GM23338 (cell line): ENCODE results near the gene PAEP. TPM values are rescaled to one million over a fixed set of nuclear protein-coding genes. Genes with fewer than 3 reads are reported as not detected.

Experiments
- ATAC-seq: fragments of 200-7000 bp; cut with Tn5 transposase; 3 replicates; pipeline ENCODE4 v1.9.1; 2020
- DNase-seq: peaks from one replicate; pipeline ENCODE4 v3.0.0-alpha.2; 2015; ENCODE audit warnings: low spot score
- H2AFZ ChIP-seq: fragments of 200-600 bp; sonication (generic); 2 replicates; pipeline ENCODE4 v1.8.0; 2016; ENCODE audit warnings: antibody characterized with exemption, mild to moderate bottlenecking, moderate library complexity
- H3F3A ChIP-seq: fragments of 200-600 bp; sonication (generic); replicated peaks from 2 replicates; pipeline ENCODE4 v1.8.0; 2017; ENCODE audit warnings: antibody characterized with exemption, mixed run types, low read depth
- H3K27ac ChIP-seq: fragments of 200-600 bp; sonication (generic); 2 replicates; pipeline ENCODE4 v1.6.1; 2016; ENCODE audit warnings: low read depth
- H3K27me3 ChIP-seq: fragments of 200-600 bp; sonication (generic); 2 replicates; pipeline ENCODE4 v1.8.0; 2016; ENCODE audit warnings: mild to moderate bottlenecking, mixed run types, moderate library complexity; ENCODE audit not compliant: insufficient read depth
- H3K36me3 ChIP-seq: fragments of 200-600 bp; sonication (generic); 2 replicates; pipeline ENCODE4 v1.8.0; 2016; ENCODE audit warnings: mild to moderate bottlenecking; ENCODE audit not compliant: insufficient read depth
- H3K4me1 ChIP-seq: fragments of 200-600 bp; sonication (generic); 2 replicates; pipeline ENCODE4 v1.8.0; 2016; ENCODE audit warnings: mild to moderate bottlenecking, moderate library complexity; ENCODE audit not compliant: insufficient read depth
- H3K4me2 ChIP-seq: fragments of 200-600 bp; sonication (generic); 2 replicates; pipeline ENCODE4 v1.7.1; 2017; ENCODE audit warnings: mixed run types
- H3K4me3 ChIP-seq: fragments of 200-600 bp; sonication (generic); 2 replicates; pipeline ENCODE4 v1.6.1; 2016; ENCODE audit warnings: mixed run types
- H3K79me2 ChIP-seq: fragments of 200-600 bp; sonication (generic); replicated peaks from 2 replicates; pipeline ENCODE4 v1.8.0; 2017; ENCODE audit warnings: mild to moderate bottlenecking; ENCODE audit not compliant: insufficient read depth
- H3K9me2 ChIP-seq: fragments of 200-600 bp; sonication (generic); 2 replicates; pipeline ENCODE4 v1.8.0; 2017; ENCODE audit not compliant: insufficient read depth
- H4K20me1 ChIP-seq: fragments of 200-600 bp; sonication (generic); replicated peaks from 2 replicates; pipeline ENCODE4 v1.8.0; 2017; ENCODE audit warnings: mild to moderate bottlenecking; ENCODE audit not compliant: insufficient read depth
- H3K27ac Mint-ChIP-seq: 2 replicates; pipeline ENCODE4 v1.8.0; 2020; ENCODE audit warnings: inconsistent platforms, mild to moderate bottlenecking, moderate library complexity, mixed read lengths
- H3K27me3 Mint-ChIP-seq: 3 replicates; pipeline ENCODE4 v1.8.0; 2022; ENCODE audit warnings: low read depth, mild to moderate bottlenecking, moderate library complexity, mixed read lengths, inconsistent platforms; ENCODE audit not compliant: insufficient read depth, poor library complexity
- H3K36me3 Mint-ChIP-seq: 3 replicates; pipeline ENCODE4 v1.8.0; 2021; ENCODE audit warnings: low read depth, mild to moderate bottlenecking, inconsistent platforms, moderate library complexity, mixed read lengths
- H3K4me1 Mint-ChIP-seq: 3 replicates; pipeline ENCODE4 v1.8.0; 2020; ENCODE audit warnings: mild to moderate bottlenecking, inconsistent platforms, mixed read lengths
- H3K4me3 Mint-ChIP-seq: 3 replicates; pipeline ENCODE4 v1.8.0; 2021; ENCODE audit warnings: moderate library complexity, mild to moderate bottlenecking, inconsistent platforms, mixed read lengths
- H3K9me3 Mint-ChIP-seq: 3 replicates; pipeline ENCODE4 v1.8.0; 2020; ENCODE audit warnings: moderate library complexity, mild to moderate bottlenecking, inconsistent platforms, mixed read lengths
- CREB1 ChIP-seq: fragments of 250-450 bp; sonication (Bioruptor Pico); IDR thresholded peaks from 2 replicates; pipeline ENCODE4 v1.5.0; 2020; ENCODE audit warnings: low read depth, mild to moderate bottlenecking, moderate library complexity
- EZH2 ChIP-seq: fragments of 200-600 bp; sonication (generic); IDR thresholded peaks from one replicate; pipeline ENCODE4 v1.8.0; 2017; ENCODE audit warnings: antibody characterized with exemption, mild to moderate bottlenecking, low read depth; ENCODE audit not compliant: unreplicated experiment
- EZH2phosphoT487 ChIP-seq: fragments of 200-600 bp; sonication (generic); IDR thresholded peaks from one replicate; pipeline ENCODE4 v1.8.1; 2018; ENCODE audit warnings: antibody characterized with exemption; ENCODE audit not compliant: unreplicated experiment
- JUNB ChIP-seq: IDR thresholded peaks from one replicate; pipeline ENCODE4 v1.6.1; 2016; ENCODE audit warnings: antibody characterized with exemption; ENCODE audit not compliant: unreplicated experiment
- NANOG ChIP-seq: IDR thresholded peaks from 2 replicates; pipeline ENCODE4 v1.6.1; 2016; ENCODE audit warnings: antibody characterized with exemption, borderline replicate concordance
- POLR2AphosphoS5 ChIP-seq: IDR thresholded peaks from 2 replicates; pipeline ENCODE4 v1.6.1; 2016; ENCODE audit warnings: antibody characterized with exemption, low read depth
- STAT1 ChIP-seq: IDR thresholded peaks from one replicate; pipeline ENCODE4 v1.6.1; 2016; ENCODE audit warnings: antibody characterized with exemption; ENCODE audit not compliant: unreplicated experiment
- ZNF114 ChIP-seq: fragments of 250-450 bp; sonication (Bioruptor Pico); IDR thresholded peaks from 2 replicates; pipeline ENCODE4 v1.5.0; 2020; ENCODE audit warnings: mild to moderate bottlenecking, moderate library complexity
- ZNF331 ChIP-seq: fragments of 250-450 bp; sonication (Bioruptor Pico); IDR thresholded peaks from 2 replicates; pipeline ENCODE4 v1.5.0; 2020; ENCODE audit warnings: low read depth, mild to moderate bottlenecking, moderate library complexity
- polyA plus RNA-seq: library from polyadenylated mRNA; unstranded; fragments of >200 nt; fragmentation: Nextera tagmentation; extraction: Ambion mirVana; gene quantifications from 2 replicates; pipeline ENCODE4 v1.2.1, GENCODE V29; 2016
- total RNA-seq: library from RNA; depleted of rRNA; stranded (reverse); fragments of >200 nt; shearing (Covaris generic); gene quantifications from 2 replicates; pipeline ENCODE4 v1.2.3, GENCODE V29; 2014
- TF ChIP-seq, protein P1 (sequence below): IDR thresholded peaks from 2 replicates; pipeline ENCODE4 v1.6.1; 2016; ENCODE audit warnings: antibody characterized with exemption
- TF ChIP-seq, protein P2 (sequence below): IDR thresholded peaks from one replicate; pipeline ENCODE4 v1.6.1; 2018; ENCODE audit warnings: antibody characterized with exemption; ENCODE audit not compliant: unreplicated experiment
- TF ChIP-seq, protein P3 (sequence below), 2 experiments: fragments of 200-600 bp in 1 of 2; sonication (generic) in 1 of 2; conservative IDR thresholded peaks; 2 replicates each; pipeline versions ENCODE4 v1.5.1 to v1.6.1; 2016 to 2017; ENCODE audit warnings: antibody characterized with exemption in 2 of 2, low read depth in 2 of 2, mild to moderate bottlenecking in 2 of 2, moderate library complexity in 1 of 2
- TF ChIP-seq, protein P4 (sequence below): fragments of 250-450 bp; sonication (Bioruptor Pico); IDR thresholded peaks from 2 replicates; pipeline ENCODE4 v1.5.0; 2020; ENCODE audit warnings: mild to moderate bottlenecking, moderate library complexity

The PAEP gene
- total and polyA plus RNA-seq, 2 experiments from 2014 or later: not detected

DNA sequence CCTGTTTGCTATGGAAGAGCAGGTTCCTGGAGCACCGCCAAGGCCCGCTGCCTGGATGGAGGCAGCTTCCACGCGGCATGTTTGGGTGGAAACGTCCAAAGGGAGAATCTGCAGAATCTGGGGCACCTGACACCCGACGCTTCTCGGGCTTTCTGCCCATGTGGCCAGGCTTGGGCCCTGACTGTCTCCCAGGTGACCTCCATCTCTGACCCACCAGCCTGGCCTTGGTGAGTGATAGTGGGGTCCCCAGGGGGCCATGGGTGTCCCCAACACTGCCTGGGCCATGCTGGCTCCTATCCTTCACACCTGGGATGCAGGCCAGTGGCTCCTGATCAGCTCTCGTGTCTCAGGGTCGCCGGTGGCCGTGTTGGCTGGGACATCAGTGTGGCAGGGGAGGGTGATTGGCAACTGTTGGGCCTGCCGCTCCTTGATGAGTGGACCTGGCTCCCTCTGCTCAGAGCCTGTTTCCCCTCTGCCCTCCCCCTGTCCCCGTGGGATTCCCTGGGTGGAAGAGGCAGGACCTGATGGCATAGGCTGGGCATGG, 43.8 kb downstream of the PAEP start:
- no peak overlapping the region for H3K4me3 Mint-ChIP-seq
- ATAC-seq (no peak), DNase-seq (no peak)
- peaks cover 6% of the 10 kb centered on the region; the same call in 2 of the 3 replicates for H3K36me3 Mint-ChIP-seq
- no peak for TF ChIP-seq EZH2phosphoT487
- no peak for TF ChIP-seq CREB1
- no peak for TF ChIP-seq JUNB
- TF ChIP-seq, protein P1, sequence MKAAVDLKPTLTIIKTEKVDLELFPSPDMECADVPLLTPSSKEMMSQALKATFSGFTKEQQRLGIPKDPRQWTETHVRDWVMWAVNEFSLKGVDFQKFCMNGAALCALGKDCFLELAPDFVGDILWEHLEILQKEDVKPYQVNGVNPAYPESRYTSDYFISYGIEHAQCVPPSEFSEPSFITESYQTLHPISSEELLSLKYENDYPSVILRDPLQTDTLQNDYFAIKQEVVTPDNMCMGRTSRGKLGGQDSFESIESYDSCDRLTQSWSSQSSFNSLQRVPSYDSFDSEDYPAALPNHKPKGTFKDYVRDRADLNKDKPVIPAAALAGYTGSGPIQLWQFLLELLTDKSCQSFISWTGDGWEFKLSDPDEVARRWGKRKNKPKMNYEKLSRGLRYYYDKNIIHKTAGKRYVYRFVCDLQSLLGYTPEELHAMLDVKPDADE: no peak
- no peak for TF ChIP-seq POLR2AphosphoS5
- TF ChIP-seq, protein P2, sequence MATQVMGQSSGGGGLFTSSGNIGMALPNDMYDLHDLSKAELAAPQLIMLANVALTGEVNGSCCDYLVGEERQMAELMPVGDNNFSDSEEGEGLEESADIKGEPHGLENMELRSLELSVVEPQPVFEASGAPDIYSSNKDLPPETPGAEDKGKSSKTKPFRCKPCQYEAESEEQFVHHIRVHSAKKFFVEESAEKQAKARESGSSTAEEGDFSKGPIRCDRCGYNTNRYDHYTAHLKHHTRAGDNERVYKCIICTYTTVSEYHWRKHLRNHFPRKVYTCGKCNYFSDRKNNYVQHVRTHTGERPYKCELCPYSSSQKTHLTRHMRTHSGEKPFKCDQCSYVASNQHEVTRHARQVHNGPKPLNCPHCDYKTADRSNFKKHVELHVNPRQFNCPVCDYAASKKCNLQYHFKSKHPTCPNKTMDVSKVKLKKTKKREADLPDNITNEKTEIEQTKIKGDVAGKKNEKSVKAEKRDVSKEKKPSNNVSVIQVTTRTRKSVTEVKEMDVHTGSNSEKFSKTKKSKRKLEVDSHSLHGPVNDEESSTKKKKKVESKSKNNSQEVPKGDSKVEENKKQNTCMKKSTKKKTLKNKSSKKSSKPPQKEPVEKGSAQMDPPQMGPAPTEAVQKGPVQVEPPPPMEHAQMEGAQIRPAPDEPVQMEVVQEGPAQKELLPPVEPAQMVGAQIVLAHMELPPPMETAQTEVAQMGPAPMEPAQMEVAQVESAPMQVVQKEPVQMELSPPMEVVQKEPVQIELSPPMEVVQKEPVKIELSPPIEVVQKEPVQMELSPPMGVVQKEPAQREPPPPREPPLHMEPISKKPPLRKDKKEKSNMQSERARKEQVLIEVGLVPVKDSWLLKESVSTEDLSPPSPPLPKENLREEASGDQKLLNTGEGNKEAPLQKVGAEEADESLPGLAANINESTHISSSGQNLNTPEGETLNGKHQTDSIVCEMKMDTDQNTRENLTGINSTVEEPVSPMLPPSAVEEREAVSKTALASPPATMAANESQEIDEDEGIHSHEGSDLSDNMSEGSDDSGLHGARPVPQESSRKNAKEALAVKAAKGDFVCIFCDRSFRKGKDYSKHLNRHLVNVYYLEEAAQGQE: no peak
- no peak for TF ChIP-seq ZNF114 (CRISPR knock-in tag)
- TF ChIP-seq EZH2: no peak
- no peak for TF ChIP-seq ZNF331
- no peak for TF ChIP-seq NANOG
- TF ChIP-seq, protein P3, sequence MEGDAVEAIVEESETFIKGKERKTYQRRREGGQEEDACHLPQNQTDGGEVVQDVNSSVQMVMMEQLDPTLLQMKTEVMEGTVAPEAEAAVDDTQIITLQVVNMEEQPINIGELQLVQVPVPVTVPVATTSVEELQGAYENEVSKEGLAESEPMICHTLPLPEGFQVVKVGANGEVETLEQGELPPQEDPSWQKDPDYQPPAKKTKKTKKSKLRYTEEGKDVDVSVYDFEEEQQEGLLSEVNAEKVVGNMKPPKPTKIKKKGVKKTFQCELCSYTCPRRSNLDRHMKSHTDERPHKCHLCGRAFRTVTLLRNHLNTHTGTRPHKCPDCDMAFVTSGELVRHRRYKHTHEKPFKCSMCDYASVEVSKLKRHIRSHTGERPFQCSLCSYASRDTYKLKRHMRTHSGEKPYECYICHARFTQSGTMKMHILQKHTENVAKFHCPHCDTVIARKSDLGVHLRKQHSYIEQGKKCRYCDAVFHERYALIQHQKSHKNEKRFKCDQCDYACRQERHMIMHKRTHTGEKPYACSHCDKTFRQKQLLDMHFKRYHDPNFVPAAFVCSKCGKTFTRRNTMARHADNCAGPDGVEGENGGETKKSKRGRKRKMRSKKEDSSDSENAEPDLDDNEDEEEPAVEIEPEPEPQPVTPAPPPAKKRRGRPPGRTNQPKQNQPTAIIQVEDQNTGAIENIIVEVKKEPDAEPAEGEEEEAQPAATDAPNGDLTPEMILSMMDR (conservative IDR thresholded peaks at IDR 0.05; ENCODE audit: low read depth in 2 of 2): no peak
- no peak for TF ChIP-seq STAT1
- TF ChIP-seq, protein P4, sequence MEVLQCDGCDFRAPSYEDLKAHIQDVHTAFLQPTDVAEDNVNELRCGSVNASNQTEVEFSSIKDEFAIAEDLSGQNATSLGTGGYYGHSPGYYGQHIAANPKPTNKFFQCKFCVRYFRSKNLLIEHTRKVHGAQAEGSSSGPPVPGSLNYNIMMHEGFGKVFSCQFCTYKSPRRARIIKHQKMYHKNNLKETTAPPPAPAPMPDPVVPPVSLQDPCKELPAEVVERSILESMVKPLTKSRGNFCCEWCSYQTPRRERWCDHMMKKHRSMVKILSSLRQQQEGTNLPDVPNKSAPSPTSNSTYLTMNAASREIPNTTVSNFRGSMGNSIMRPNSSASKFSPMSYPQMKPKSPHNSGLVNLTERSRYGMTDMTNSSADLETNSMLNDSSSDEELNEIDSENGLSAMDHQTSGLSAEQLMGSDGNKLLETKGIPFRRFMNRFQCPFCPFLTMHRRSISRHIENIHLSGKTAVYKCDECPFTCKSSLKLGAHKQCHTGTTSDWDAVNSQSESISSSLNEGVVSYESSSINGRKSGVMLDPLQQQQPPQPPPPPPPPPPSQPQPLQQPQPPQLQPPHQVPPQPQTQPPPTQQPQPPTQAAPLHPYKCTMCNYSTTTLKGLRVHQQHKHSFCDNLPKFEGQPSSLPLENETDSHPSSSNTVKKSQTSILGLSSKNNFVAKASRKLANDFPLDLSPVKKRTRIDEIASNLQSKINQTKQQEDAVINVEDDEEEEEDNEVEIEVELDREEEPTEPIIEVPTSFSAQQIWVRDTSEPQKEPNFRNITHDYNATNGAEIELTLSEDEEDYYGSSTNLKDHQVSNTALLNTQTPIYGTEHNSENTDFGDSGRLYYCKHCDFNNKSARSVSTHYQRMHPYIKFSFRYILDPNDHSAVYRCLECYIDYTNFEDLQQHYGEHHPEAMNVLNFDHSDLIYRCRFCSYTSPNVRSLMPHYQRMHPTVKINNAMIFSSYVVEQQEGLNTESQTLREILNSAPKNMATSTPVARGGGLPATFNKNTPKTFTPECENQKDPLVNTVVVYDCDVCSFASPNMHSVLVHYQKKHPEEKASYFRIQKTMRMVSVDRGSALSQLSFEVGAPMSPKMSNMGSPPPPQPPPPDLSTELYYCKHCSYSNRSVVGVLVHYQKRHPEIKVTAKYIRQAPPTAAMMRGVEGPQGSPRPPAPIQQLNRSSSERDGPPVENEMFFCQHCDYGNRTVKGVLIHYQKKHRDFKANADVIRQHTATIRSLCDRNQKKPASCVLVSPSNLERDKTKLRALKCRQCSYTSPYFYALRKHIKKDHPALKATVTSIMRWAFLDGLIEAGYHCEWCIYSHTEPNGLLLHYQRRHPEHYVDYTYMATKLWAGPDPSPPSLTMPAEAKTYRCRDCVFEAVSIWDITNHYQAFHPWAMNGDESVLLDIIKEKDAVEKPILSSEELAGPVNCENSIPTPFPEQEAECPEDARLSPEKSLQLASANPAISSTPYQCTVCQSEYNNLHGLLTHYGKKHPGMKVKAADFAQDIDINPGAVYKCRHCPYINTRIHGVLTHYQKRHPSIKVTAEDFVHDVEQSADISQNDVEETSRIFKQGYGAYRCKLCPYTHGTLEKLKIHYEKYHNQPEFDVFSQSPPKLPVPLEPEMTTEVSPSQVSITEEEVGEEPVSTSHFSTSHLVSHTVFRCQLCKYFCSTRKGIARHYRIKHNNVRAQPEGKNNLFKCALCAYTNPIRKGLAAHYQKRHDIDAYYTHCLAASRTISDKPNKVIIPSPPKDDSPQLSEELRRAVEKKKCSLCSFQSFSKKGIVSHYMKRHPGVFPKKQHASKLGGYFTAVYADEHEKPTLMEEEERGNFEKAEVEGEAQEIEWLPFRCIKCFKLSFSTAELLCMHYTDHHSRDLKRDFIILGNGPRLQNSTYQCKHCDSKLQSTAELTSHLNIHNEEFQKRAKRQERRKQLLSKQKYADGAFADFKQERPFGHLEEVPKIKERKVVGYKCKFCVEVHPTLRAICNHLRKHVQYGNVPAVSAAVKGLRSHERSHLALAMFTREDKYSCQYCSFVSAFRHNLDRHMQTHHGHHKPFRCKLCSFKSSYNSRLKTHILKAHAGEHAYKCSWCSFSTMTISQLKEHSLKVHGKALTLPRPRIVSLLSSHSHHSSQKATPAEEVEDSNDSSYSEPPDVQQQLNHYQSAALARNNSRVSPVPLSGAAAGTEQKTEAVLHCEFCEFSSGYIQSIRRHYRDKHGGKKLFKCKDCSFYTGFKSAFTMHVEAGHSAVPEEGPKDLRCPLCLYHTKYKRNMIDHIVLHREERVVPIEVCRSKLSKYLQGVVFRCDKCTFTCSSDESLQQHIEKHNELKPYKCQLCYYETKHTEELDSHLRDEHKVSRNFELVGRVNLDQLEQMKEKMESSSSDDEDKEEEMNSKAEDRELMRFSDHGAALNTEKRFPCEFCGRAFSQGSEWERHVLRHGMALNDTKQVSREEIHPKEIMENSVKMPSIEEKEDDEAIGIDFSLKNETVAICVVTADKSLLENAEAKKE (CRISPR knock-in tag): no peak
- no peaks in the 10 kb centered on the region for H3K4me1 ChIP-seq
- H3K27me3 ChIP-seq: no peaks in the 10 kb centered on the region
- peaks cover 3% of the 10 kb centered on the region for H3K4me1 Mint-ChIP-seq
- H3K27me3 Mint-ChIP-seq: peaks cover 8% of the 10 kb centered on the region
- no peak overlapping the region for H3K27ac Mint-ChIP-seq
- H3K79me2 ChIP-seq: no peaks in the 10 kb centered on the region
- H3K9me2 ChIP-seq: no peaks in the 10 kb centered on the region
- no peak overlapping the region for H3K4me2 ChIP-seq
- H3K4me3 ChIP-seq: no peak overlapping the region
- no peak overlapping the region for H2AFZ ChIP-seq
- peaks cover 10% of the 10 kb centered on the region for H3K9me3 Mint-ChIP-seq
- no peaks in the 10 kb centered on the region for H3K36me3 ChIP-seq
- no peaks in the 10 kb centered on the region for H3F3A ChIP-seq
- H4K20me1 ChIP-seq: no peaks in the 10 kb centered on the region
- H3K27ac ChIP-seq: no peak overlapping the region
